Right forelimb (tissue), 1 donor: ENCODE results near the gene LENG1.

Source experiments
- DNase-seq: peaks from one replicate; pipeline ENCODE4 v3.0.0-alpha.2; 2018

The LENG1 gene

DNA sequence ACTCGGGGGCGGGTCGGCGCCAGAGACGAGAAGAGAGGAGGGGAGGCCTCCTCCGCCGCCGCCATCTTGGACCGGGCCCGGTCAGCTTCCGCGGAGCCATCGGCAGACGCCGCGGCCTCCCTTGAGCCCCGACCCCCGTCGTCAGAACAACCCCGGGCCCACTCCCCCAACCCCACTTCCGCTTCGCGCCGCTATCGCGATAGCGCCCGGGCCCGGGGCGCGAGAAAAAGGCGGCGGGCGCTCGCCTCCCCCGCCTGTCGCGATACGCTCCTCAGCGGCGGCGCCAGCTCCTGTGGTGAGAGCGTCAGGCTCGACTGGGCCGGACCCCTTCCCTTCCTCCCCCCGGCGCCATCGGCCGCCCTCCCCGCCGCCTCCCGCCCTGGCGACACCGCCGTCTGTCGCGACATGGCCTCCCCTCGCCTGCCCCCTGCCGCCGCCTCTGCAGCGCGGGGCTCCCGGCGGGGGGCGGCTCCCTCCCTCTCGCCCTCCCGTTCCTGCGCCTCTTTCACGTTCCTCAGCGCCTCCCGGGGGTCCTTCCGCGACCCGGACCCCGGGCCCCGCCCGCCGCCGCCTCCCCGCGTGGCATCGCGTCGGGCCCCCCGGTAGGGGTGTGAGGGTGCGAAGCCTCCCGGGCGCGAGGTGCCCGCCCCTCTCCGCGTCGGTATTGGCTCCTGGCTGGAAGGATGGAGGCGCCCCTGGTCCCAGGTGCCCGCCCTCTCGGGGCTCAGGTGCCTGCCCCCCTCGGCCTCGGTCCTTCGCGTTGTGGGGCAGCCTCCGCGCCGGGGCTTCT is 21.6 kb downstream of the LENG1 start, which contains the start of gene CNOT3:
Gene CNOT3 (plus strand): TSS at position 64 of the 790 bp plus-strand sequence. CDS start 5,217 bp downstream, outside the sequence.
- no peak for DNase-seq

DNA sequence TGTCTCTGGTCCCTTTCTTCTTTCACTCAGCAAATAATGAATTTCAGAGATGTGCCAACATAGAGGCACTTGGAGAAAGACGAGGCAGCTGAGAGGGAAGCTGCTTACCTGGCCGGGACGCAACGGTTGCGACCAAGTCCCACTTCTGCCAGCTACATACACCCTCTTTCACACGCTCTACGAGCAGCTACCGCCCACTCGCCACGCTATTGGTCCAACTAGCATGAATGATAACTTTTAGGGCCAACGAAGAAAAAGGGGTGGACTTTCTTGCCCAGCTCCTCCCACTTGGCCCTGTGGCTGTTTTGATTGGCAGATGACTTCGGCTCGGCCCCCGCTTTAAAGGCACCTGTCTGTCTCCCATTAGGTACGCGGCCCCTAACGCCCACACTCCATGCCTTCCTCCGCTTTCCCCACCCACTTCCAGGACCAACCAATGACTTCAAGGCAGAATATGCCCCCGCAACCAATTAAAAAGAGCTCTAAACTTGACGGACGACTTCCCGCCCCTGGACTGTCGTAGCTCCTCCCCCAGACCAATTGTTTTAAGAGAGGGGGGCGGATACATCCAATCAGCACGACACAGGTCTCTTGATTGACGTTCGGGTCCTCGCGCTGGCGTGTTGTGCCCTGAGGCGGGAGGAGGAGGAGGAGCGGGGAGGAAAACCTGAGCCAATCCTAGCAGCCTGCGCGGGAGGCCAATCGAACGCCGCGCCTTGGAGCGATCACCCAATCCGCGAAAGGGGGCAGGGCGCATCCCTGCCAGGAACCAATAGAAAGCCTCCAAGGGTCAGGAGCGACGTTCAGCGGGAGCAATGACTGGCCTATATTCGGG is 22.4 kb downstream of the LENG1 start:
- peak; percentile 99 for DNase-seq

DNA sequence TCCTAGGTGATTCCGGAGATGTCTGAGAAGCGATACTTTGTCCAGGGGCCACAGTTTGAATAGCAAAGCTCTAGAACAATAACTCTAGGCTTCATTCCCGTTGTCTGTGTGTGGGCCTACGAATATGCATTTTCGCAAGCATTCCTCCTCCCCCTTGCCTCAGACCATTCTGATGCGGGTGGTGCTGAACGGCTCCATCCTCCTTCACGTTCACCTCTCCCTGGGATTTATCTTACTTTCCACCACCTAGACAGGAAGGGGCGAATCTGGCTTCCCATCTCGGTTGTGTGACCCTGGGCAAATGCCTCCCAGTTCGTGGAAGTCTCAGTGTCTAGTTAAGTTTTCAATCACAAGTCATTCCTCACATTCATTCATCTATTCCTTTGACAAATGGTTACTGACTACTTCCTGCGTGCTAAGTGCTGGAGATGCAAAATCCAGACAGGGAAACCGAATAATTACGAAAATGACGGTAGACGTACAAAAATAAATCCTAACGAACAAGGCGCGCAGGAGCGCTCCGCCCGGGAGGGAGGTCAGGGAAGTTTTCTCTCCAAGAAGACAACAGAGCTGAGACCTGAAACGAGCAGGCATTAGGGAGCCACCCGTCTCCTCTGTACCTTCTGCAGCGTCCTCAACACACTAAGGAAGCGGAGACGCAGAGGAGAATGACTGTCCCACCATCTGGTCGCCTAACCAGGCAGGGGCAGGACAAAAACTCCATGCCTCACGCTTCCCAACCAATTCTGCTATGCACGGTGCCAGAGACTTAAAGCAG is 23.2 kb downstream of the LENG1 start:
- DNase-seq, result no peak

DNA sequence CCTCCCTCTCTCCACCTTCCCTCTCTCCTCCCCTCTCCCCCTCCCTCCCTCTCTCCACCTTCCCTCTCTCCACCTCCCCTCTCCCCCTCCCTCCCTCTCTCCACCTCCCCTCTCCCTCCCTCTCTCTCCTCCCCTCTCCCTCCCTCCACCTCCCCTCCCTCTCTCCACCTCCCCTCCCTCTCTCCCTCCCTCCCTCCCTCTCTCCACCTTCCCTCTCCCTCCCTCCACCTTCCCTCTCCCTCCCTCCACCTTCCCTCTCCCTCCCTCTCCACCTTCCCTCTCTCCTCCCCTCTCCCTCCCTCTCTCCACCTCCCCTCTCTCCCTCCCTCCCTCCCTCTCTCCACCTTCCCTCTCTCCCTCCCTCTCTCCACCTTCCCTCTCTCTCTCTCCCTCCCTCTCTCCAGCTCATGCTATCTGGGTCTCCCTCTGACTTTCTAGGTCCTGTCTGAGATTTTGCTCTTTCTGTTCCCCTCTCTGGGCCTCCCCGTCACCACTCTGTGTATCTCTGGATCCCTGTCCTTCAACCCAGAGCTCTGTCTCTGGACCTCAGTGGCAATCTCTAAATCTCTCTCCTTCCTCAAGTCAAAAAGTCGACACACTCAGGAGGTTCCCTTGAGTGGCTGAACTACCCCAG is 25.4 kb downstream of the LENG1 start:
- no peak for DNase-seq

DNA sequence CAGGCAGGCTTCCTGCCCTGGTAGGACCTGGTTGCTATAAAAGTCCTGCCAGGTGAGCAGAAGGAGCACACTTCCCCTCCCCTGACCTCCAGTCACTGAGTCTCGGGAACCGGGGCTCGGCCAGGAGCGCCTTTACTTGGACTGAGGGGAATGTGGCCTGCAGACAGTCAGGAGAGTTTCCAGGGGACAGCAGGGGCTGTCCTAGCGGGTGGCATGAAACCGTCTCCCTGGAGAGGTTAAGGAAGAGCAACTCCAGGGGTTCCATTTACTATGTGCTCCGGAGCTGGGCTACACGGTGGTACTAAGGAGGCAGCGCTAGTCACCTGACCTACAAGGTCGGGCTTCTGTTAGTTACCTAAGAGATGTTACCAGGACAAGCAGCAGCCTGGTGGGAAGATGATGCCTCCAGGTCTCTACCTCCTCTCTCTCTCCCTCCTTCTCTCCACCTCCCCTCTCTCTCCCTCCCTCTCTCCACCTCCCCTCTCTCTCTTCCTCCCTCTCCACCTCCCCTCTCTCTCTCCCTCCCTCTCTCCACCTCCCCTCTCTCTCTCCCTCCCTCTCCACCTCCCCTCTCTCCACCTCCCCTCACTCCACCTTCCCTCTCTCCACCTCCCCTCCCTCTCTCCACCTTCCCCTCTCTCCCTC is 26.1 kb downstream of the LENG1 start:
- peak; percentile 72 for DNase-seq

DNA sequence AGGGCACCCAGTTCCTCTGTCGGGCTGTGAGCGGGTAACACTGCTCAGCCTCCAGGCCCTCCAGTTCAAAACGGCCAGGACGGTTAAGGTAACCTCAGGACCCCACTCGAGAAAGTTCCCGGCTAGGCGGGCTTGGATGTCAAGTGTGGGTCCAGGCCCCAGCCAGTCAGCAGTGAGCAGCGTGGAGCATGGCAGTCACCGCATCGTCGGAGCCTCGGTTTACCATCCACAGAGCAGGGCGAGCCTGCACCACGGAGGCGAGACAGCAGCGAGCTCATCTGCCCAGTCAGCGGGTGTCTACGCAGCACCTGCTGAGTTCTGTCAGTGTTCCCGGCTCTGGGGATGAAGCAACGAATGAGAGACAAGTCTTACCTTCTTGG is 29.9 kb downstream of the LENG1 start:
- no peak for DNase-seq

DNA sequence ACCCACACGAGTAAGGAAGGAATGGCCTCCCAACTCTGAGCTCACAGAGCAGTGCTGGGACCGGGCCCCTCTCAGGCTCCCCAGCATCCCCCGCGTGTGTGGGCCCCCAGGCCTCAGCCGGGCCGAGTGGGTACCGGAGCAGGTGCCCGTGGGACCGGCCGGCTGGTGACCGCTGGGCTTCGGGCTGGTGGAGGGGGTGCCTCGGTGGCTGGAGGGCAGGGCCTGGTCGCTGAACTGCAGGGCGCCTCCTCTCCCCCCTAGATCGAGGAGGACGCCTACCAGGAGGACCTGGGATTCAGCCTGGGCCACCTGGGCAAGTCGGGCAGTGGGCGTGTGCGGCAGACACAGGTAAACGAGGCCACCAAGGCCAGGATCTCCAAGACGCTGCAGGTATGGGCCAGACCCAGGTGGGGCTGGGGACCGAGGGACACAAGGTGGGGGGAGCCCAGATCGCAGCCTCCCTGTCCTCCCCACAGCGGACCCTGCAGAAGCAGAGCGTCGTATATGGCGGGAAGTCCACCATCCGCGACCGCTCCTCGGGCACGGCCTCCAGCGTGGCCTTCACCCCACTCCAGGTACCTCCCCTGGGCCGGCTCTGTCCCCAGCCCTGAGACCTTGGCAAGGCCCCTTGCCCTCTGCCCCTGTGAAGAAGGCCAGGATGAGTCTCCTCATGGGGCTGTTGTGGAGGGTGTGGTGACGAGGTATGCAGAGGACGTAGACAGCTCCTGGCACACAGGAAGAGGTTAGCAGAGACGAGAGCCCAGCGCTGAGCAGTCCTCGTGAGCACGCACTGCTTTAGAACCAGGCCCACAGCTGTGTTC is 30.5 kb downstream of the LENG1 start:
- no peak for DNase-seq

DNA sequence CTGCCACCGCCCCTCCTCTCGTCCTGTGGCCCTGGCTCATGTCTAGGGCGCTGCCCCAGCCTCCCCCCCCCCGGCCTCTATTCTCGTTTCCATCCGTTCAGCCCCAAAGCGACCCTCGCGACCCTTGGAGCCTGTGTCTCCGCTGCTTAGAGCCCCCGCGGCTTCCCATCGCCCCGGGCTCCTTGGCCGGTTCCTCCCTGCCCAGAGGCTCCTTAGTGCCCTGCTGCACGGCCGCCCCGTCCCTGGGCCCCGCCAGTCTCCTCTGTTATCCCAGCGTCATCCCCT is 31.1 kb downstream of the LENG1 start:
- no peak for DNase-seq

DNA sequence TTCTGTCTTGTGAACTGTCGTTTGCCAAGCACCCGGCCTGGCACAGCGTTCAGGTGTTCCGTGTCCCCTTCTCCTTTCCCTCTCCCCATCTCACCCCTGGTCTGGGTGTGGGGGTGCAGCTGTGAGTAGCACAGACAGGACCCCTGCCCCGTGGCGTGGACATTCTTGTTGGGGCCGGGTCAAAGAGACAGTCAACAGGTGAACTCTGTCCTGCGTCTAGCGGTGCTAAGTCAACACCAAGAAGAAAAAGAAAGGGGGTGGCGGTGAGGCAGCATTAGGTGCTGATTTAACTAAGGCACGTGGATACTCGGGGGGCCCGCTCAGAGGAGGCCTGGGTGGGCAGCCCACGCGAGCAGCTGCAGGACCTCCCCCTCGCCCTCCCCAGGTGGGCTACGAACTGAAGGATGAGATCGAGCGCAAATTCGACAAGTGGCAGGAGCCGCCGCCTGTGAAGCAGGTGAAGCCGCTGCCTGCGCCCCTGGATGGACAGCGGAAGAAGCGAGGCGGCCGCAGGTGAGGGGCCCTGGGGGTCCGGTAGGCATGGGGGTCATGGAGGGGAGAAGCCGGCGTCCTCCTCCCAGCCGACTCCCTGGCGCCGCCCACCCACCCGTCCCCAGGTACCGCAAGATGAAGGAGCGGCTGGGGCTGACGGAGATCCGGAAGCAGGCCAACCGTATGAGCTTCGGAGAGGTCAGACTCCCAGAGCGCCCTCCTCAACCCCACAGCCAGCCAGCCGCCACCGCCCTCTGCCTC is 31.7 kb downstream of the LENG1 start:
- DNase-seq, result no peak

DNA sequence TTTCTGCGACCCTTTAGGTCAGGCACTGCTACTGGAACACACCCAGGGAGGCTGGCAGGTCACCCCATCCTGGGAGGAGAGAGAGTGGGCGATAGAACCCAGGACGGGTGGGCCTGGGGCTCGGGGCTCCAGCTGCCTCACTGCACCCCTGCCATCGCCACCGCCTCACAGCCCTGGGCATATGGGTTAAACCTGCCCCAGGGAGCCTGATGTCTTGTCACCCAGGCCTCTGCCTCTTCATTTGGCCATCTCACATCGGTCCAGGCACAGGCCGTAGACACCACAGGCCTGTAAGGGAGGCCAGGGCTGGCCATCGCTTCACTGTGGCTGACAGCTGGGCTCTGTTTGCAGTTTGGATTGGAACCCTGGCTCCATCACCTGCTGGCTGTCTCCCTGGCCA is 33.8 kb downstream of the LENG1 start:
- DNase-seq, result no peak

DNA sequence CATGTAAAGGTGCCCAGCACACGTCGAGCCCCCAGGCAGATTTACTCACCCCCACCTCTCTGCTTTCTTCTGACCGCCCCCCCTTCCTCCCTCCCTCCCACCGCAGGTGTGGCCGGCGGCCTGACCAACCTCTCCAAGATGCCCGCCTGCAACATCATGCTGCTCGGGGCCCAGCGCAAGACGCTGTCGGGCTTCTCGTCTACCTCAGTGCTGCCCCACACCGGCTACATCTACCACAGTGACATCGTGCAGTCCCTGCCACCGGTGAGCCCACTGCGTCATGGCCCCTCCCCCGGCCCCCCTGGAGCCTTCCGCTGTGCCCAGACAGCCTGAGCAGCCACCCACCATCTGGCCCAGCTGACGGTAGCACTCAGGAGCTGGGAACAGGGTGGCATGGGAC is 35.1 kb downstream of the LENG1 start:
- no peak for DNase-seq

DNA sequence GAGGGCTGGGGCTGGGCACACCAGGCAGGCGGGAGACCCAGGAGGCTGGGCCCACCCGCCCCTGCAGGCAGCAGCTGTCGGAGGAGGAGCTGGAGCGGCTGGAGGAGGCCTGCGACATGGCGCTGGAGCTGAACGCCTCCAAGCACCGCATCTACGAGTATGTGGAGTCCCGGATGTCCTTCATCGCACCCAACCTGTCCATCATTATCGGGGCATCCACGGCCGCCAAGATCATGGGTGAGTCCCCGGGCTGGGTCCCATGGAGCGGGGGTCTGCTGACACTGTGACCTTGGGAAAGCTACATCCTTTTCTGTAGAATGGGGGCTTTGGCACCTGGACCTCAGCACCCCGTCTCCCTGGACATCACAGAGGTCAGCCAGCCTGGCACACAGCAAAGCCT is 35.8 kb downstream of the LENG1 start:
- no peak for DNase-seq

DNA sequence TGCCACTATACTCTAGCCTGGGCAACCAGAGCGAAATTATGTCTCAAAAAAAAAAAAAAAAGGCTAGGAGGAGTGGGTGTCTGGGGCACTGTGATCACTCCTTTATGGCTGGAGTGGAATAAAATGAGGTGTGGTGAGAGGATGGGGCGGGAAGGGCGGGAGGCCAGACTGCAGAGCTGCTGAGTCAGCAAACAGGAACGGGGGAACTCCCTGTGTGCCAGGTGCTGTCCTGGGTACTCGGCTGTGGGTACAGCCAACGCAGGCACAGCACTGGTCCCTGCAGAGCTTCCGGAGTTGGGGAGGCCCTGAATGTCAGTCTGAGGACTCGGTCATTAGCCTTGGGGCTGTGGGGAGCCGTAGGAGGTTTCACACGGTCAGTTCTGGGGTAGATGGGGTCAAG is 38.3 kb downstream of the LENG1 start:
- no peak for DNase-seq

DNA sequence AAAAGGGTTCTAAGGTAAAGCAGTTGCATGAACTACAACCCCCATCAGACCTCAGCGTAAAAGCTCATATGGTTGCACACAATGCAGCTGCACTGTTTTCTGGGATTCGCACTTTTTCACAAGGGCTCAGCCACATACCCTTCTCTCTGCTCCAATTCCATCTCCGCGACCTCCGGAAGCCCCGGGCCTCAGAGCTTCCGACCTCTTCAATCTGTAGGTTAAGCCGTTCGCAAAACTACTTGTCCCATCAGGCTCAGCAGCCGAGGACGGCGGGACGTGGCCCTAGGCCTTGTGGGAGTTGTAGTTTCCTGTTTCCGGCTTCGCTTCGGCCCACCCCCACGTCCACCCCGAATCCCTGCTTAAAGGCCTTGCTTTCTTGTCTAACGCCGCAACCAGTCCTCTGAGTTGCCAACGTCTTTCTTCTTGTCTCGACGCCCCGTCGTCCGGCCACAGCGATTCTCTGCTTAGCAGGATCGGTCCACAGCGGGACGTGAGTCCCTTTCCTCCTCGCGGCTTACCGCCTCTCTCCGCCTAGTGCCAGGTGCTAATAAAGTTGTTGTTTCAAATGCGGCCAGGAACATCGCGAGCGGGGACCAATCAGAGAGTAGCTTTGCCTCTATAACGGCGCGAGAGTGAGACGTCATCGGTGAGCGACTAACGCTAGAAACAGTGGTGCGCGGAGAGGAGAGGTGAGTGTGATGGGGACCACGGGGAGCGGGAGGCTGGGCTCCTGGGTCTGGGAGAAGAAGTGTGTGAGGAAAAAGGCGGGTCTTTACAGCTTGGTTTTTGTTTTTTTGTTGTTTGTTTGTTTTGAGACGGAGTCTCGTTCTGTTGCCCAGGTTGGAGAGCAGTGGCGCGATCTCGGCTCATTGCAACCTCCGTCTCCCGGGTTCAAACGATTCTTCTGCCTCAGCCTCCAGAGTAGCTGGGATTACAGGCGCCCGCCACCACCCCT is 44.1 kb downstream of the LENG1 start, which contains the start of the genes PRPF31 and TFPT:
Gene PRPF31 (plus strand): TSS at position 646 of the 955 bp plus-strand sequence. CDS start 2,525 bp downstream, outside the sequence.
Gene TFPT (minus strand): TSS at position 549 of the 955 bp plus-strand sequence. CDS start 388 bp downstream, at position 161.
- peak; percentile 97 for DNase-seq

DNA sequence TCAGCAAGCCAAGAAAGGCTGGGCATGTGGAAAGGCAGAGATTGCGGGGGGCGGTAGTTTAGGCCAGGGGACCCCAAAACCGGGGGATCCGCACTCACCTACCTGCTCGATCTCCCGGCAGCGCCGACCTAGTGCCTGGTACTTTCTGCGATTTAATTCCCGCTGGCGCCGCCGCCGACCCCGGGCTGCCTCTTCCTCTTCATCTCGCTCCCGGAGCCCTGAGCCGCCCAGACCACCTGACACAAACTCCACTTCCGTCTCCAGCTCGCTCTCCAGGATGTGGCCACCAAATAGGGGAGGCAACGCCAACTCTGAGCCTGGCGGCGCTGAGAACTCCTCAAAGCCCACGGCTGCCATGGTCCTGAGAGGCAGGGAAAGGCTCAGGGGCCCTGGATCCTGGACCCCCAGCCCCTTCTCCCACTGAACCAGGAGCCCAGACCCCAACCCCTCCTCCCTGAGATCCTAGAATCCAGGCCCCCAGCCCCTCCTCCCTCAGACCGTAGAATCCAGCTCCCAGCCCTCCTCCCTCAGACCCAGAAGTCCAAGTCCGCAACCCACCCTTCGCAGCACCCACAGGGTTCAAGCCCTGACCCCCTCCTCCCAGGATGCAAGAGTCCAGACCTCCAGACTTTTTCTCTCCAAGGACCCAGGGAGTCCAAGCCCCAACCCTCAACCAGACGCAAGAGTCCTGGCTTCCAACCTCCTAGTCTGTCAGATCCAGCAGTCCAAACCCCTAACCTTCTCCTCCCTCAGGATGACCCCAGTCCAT is 45.0 kb downstream of the LENG1 start:
- DNase-seq, result no peak

DNA sequence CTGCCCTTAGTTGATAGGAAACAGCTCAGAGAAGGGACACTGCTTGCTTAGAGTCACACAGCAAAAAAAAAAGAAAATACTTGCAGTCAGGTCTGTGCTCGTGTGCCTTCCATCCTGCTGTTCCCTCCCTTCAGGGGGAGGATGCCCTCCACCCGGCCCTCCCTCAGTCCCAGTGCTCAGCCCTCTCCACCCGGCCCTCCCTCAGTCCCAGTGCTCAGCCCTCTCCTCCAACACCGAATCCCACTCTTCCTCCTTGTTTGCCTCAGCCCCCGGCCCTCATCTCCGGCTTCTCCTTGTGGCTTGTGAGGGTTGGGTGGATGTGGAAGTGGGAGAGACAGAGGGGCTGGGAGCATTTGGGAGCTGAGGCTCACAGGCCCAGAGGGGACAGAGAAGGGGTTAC is 49.9 kb downstream of the LENG1 start:
- DNase-seq, result no peak

DNA sequence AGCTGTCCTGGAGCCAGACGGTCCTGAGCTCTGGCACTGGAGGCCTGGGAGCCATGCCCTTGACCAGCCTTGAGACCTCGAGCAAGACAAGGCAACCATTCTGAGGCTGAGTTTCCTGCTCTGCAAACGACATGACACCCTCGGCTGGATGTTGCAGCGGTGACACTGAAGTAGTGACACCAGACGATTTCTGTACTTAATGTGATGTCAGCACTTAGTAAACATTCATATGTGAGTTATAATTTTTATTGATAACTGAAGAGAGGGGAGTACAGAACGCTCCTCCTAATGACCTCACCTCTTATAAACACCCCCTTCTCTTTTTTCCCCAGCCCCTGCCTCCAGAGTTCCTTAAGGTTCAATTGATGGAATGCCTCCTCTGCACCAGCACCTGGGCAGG is 51.0 kb downstream of the LENG1 start:
- no peak for DNase-seq

DNA sequence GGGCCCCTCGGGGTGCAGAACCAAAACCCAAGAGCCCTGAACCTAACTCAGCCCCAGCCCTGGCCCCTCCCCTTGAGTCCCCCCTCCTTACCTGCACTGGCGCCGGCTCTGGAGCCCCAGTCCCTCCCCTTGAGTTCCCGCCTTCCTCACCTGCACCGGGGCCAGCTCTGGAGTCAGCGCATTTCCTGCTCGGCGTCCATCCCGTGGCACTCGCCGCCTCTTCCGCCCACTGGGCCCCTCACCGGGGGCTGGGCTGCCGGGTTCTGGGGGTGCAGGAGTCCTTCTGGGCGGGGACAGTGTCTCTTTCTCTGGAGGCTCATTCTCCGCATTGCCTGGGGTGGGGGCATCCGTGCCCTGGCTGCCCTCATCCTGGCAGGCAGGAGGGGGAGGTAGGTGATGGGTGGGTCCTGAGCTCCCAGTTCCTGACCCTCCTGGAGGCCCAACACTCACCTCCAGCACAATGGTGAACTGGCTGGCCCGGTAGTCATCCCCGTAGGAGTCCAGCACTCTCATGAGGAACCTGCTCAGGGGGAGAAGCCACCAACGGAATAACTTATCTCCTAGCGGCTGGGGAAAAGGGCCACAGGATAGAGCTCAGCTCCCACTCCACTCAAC is 51.5 kb downstream of the LENG1 start:
- DNase-seq, result peak; percentile 12
